Right ventricle myocardium inferior (tissue), 1 donor: ENCODE results near the gene UNC80. TPM values are rescaled to one million over a fixed set of nuclear protein-coding genes. Genes with fewer than 3 reads are reported as not detected.

Experiments used
- ATAC-seq: fragments of 200-7000 bp; cut with Tn5 transposase; one replicate; pipeline ENCODE4 v1.9.1; 2020; ENCODE audit warnings: mild to moderate bottlenecking, moderate library complexity
- DNase-seq: peaks from one replicate; pipeline ENCODE4 v3.0.0; 2021; ENCODE audit errors: missing footprints
- intact Hi-C: fragments of 100-400 bp; cut with DNase I; formaldehyde crosslinking; loops from one replicate; pipeline ENCODE4 v1.11.0; 2022
- long read RNA-seq: library from polyadenylated mRNA; unstranded; transcript quantifications from one replicate; pipeline ENCODE4 v2.0.0, GENCODE V29; 2021
- total RNA-seq: library from RNA; stranded (reverse); fragmentation: NEBNext Ultra II Directional; extraction: Animal tissue kit (Norgen Biotek cat#: 25700); gene quantifications from one replicate; pipeline ENCODE4 v1.2.1, GENCODE V29; 2021
- donor health status: DM: no; HTN: yes; CAD: no; lungs with severe emphysema.

Gene UNC80, protein sequence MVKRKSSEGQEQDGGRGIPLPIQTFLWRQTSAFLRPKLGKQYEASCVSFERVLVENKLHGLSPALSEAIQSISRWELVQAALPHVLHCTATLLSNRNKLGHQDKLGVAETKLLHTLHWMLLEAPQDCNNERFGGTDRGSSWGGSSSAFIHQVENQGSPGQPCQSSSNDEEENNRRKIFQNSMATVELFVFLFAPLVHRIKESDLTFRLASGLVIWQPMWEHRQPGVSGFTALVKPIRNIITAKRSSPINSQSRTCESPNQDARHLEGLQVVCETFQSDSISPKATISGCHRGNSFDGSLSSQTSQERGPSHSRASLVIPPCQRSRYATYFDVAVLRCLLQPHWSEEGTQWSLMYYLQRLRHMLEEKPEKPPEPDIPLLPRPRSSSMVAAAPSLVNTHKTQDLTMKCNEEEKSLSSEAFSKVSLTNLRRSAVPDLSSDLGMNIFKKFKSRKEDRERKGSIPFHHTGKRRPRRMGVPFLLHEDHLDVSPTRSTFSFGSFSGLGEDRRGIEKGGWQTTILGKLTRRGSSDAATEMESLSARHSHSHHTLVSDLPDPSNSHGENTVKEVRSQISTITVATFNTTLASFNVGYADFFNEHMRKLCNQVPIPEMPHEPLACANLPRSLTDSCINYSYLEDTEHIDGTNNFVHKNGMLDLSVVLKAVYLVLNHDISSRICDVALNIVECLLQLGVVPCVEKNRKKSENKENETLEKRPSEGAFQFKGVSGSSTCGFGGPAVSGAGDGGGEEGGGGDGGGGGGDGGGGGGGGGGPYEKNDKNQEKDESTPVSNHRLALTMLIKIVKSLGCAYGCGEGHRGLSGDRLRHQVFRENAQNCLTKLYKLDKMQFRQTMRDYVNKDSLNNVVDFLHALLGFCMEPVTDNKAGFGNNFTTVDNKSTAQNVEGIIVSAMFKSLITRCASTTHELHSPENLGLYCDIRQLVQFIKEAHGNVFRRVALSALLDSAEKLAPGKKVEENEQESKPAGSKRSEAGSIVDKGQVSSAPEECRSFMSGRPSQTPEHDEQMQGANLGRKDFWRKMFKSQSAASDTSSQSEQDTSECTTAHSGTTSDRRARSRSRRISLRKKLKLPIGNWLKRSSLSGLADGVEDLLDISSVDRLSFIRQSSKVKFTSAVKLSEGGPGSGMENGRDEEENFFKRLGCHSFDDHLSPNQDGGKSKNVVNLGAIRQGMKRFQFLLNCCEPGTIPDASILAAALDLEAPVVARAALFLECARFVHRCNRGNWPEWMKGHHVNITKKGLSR (N-terminal part only)
- not detected for total RNA-seq
- long read RNA-seq: 0 reads

- ATAC-seq (peak; percentile 65), DNase-seq (peak; percentile 55)
- intact Hi-C loops: no loop called here
Measured at GRCh38 chr2:209771474-209772289, at the start of gene UNC80. UNC80 (plus strand) TSS chr2:209771832; CDS start chr2:209772073, 241 bp downstream.

DNA sequence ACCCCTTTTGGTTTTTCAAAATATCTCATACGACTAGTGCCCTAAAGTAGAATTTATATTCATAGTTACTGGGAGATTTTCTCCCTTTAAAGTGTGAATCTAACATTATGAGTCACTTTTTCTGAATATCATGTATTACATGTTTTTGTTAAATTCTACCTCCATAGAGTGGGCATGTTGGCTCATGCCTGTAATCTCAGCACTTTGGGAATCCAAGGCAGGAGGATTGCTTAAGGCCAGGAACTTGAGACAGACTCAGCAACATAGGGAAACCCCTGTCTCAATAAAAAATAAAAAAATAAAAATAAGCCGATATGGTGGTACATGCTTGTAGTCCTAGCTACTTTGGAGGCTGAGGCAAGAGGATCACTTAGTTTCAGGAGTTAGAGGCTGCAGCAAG lies 45.3 kb upstream of the UNC80 start:
- ATAC-seq (no peak), DNase-seq (no peak)
- intact Hi-C loops: no loop called here

GRCh38 chr2:209727077-209727476 lies 44.6 kb upstream of the UNC80 start:
- intact Hi-C loops: no loop called here
- no peak for ATAC-seq
- DNase-seq: no peak

DNA sequence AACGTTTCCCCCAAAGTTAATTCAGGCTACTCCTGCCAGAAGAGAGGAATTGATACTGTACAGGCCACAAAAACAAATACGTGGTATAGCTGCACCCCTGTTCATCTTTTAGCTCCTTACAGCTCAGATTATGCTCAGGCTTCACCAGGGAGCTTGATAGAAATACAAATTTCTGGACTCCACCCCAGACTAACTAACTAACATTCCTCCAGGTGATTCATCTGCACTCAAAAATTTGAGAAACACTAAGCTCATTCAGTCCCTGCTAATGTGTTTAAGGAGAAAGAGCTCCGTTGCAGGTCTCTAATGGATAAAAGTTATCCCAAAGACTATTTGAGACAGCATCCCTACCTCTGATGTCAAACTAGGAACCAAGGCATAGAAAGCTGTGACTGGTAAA lies 36.8 kb upstream of the UNC80 start:
- ATAC-seq: no peak
- no peak for DNase-seq
- intact Hi-C loops: no loop called here

- DNase-seq (no peak), ATAC-seq (no peak)
- intact Hi-C loops: no loop called here
Measured at GRCh38 chr2:209741953-209742352, 29.7 kb upstream of the UNC80 start.

GRCh38 chr2:209753020-209753419 lies 18.6 kb upstream of the UNC80 start:
- DNase-seq (no peak), ATAC-seq (no peak)
- intact Hi-C loops: no loop called here

GRCh38 chr2:209757163-209757562 lies 14.5 kb upstream of the UNC80 start:
- ATAC-seq (no peak), DNase-seq (no peak)
- intact Hi-C loops: no loop called here

GRCh38 chr2:209761566-209761965 lies 10.1 kb upstream of the UNC80 start:
- intact Hi-C loops: no loop called here
- DNase-seq (no peak), ATAC-seq (no peak)

DNA sequence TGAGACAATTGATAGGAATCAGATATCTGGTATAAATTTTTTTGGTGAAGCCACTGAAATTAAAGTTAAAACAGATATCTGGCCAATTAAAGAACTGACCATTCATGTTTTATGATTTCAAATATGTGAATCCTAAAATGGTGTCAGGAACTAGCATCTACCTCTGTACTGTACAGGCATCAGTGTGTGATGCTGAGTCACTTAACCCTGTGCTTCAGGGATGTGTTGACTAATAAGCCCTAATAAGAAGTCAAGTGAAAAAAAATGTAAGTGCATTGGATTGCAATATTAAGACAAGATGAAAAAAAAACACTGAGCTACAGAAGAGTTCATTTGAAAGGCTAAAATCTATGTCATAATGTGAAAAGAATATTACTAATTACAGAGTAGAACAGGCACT lies 9.1 kb upstream of the UNC80 start:
- ATAC-seq (no peak), DNase-seq (no peak)
- intact Hi-C loops: no loop called here

GRCh38 chr2:209763106-209763505 lies 8.5 kb upstream of the UNC80 start:
- intact Hi-C loops: no loop called here
- DNase-seq: no peak
- ATAC-seq: no peak

GRCh38 chr2:209766613-209767012 lies 5.0 kb upstream of the UNC80 start:
- intact Hi-C loops: no loop called here
- ATAC-seq: no peak
- DNase-seq: no peak

DNA sequence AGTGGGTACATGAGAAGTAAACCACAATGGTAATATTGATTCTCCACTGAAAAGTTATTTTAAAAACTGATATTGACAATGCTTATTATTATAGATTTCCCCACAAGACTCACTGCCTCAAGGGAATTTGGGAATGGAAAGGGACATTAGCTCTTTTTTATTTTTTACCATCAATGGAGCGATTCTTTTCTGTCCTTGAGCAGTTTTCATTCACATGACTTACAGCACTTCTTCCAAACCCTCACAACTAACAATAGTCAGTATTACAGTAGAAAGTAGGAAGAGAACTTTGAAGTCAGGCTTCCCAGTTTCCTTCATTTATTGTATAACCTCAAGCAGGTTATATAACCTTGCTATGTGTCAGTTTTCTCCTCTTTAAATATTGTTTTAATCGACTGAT lies 4.3 kb upstream of the UNC80 start:
- no peak for DNase-seq
- intact Hi-C loops: no loop called here
- ATAC-seq: no peak

GRCh38 chr2:209768557-209768956 lies 3.1 kb upstream of the UNC80 start:
- DNase-seq (no peak), ATAC-seq (no peak)
- intact Hi-C loops: no loop called here

GRCh38 chr2:209772290-209772685 lies 656 bp downstream of the UNC80 start:
- DNase-seq (no peak), ATAC-seq (no peak)
- intact Hi-C loops: no loop called here

- ATAC-seq (no peak), DNase-seq (no peak)
- intact Hi-C loops: no loop called here
Measured at GRCh38 chr2:209773377-209773776, 1.7 kb downstream of the UNC80 start.

DNA sequence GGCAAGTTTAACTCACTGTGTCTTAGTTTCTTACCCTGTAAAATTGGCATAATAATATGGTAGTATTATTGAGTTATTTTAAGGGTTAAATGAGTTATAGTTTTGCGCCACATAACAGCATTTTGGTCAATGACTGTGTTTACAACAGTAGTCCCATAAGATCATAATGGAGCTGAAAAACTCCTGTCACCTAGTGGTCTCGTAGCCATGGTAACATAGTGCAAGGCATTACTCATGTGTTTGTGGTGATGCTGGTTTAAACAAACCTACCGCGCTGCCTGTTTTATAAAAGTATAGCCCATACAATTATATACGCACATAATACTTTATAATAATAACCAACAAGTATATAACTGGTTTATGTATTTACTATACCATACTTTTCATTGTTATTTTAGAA lies 15.8 kb downstream of the UNC80 start:
- no peak for DNase-seq
- intact Hi-C loops: no loop called here
- no peak for ATAC-seq

DNA sequence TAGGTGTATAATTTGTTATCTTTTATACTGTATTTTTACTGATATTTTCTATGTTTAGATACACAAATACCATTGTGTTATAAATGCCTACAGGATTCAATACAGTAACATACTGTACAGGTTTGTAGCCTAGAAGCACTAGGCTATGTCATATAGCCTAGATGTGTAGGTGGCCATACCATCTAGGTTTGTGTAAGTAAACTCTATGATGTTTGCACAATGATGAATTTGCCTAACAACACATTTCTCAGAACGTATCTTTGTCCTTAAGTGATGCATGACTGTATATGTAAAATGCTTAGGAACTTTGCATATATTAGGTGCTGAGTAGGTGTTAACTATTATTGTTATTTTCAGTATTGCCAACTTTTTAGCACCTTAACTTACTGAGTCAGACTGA lies 17.3 kb downstream of the UNC80 start:
- DNase-seq: no peak
- no peak for ATAC-seq
- intact Hi-C loops: no loop called here

DNA sequence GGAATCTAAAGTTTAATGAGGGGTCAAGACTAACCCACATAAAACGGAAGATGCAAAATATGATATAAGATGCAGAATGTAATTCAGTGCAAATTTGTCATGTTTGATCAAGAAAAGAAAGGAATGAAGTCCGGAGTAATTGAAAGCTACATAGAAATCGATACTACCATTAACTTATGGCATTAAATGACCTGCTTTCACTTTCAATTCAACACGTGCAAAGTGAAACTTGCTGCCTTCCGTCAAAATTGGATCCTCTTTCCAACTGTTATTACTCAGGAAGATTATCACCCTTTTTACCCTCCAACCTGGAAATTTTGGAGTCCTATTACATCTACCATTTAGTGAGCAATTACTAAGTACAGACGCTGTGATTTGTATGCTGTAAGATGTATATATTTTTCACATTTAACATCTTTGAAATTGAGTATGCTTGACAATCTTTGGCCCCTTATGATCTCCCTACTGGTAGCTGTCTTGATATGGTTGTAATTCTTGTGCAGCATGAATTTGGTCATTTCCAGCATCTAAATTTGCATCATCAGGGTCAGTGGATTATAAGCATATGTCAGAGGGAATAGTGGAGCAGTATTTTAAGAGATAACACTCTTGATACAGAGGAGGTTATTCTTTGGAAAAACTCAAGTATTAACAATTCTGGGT lies 18.6 kb downstream of the UNC80 start:
- DNase-seq (no peak), ATAC-seq (no peak)
- intact Hi-C loops: no loop called here
